Measurements from ENCODE around the gene RXFP1. TPM values are rescaled to one million over a fixed set of nuclear protein-coding genes. Genes with fewer than 3 reads are reported as not detected.

Gene RXFP1
- total RNA-seq, result not detected in 2 replicates

GRCh38 chr4:158521484-158522088 is at the start of gene RXFP1:
Gene RXFP1 (plus strand): TSS chr4:158521882. CDS start chr4:158521977, 95 bp downstream.

DNA sequence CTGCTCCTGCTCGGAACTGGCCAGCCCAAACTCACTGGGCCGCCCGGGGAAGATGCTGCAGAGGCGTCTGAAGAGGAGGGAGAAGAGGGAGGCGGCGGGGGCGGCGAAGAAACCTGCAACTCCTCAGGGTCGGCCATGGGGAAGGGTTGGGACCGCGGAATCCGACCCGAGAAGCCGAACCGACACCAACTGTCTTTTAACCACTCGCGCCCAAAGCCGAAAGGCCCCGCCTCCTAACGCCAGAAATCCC is 149.9 kb downstream of the RXFP1 start, which contains the start of gene C4orf46:
C4orf46 (minus strand) TSS at position 223 of the 250 bp plus-strand sequence; CDS start at position 137, 86 bp downstream.

GRCh38 chr4:158671915-158672806 is 150.5 kb downstream of the RXFP1 start, which contains the start of gene ETFDH:
Gene ETFDH (plus strand): TSS chr4:158672296. CDS start chr4:158672457, 161 bp downstream.

Other genes starting within 250 kb of the RXFP1 start
- 20.5 and 22.4 TPM in 2 replicates for gene C4orf46, start 150.0 kb downstream of the RXFP1 start, total RNA-seq
- 12.5 and 17.4 TPM in 2 replicates for gene ETFDH, start 150.4 kb downstream of the RXFP1 start, total RNA-seq
- 34.7 and 34.9 TPM in 2 replicates for gene PPID, start 201.5 kb downstream of the RXFP1 start, total RNA-seq
- gene FNIP2, start 247.1 kb downstream of the RXFP1 start, total RNA-seq, result 15.5 and 18.2 TPM in 2 replicates